Endodermal cell (in vitro differentiated cells): Measurements from ENCODE around the gene CUL7. TPM values are rescaled to one million over a fixed set of nuclear protein-coding genes. Genes with fewer than 3 reads are reported as not detected.
A peak's percentile ranks its signal among the peaks of the same experiment; 100 is the strongest.

ENCODE experiments used
- DNase-seq: peaks from one replicate; pipeline ENCODE4 v3.0.0-alpha.2; 2017
- H3K27ac ChIP-seq: 2 replicates; pipeline ENCODE4 v1.5.1; 2013; ENCODE audit warnings: mild to moderate bottlenecking, low read depth, low read length, moderate library complexity
- H3K27me3 ChIP-seq: 2 replicates; pipeline ENCODE4 v1.6.1; 2013; ENCODE audit warnings: mild to moderate bottlenecking, low read length, moderate library complexity; ENCODE audit not compliant: insufficient read depth, control insufficient read depth, poor library complexity, severe bottlenecking
- H3K36me3 ChIP-seq: 2 replicates; pipeline ENCODE4 v1.7.0; 2013; ENCODE audit warnings: mild to moderate bottlenecking, low read length, moderate library complexity; ENCODE audit not compliant: control insufficient read depth, insufficient read depth
- H3K4me1 ChIP-seq: one replicate; pipeline ENCODE4 v1.7.0; 2013; ENCODE audit warnings: low read length; ENCODE audit not compliant: control insufficient read depth, insufficient read depth
- H3K4me3 ChIP-seq: 2 replicates; pipeline ENCODE4 v1.5.1; 2013; ENCODE audit warnings: mild to moderate bottlenecking, low read length, moderate library complexity
- H3K9ac ChIP-seq: 2 replicates; pipeline ENCODE4 v1.6.1; 2013; ENCODE audit warnings: mild to moderate bottlenecking, low read length, moderate library complexity; ENCODE audit not compliant: poor library complexity, severe bottlenecking; ENCODE audit errors: extremely low read depth
- H3K9me3 ChIP-seq: 2 replicates; pipeline ENCODE4 v1.6.1; 2013; ENCODE audit warnings: mild to moderate bottlenecking, low read length, moderate library complexity; ENCODE audit not compliant: control insufficient read depth
- H3K27ac Mint-ChIP-seq: 2 replicates; pipeline ENCODE4 v1.8.0; 2020; ENCODE audit warnings: mixed read lengths
- H3K27me3 Mint-ChIP-seq: 2 replicates; pipeline ENCODE4 v1.8.0; 2021; ENCODE audit warnings: mild to moderate bottlenecking, mixed read lengths; ENCODE audit not compliant: insufficient read depth
- H3K36me3 Mint-ChIP-seq: 2 replicates; pipeline ENCODE4 v1.8.0; 2020; ENCODE audit warnings: low read depth, mixed read lengths
- H3K4me1 Mint-ChIP-seq: 2 replicates; pipeline ENCODE4 v1.8.0; 2020; ENCODE audit warnings: mixed read lengths
- H3K4me3 Mint-ChIP-seq: 2 replicates; pipeline ENCODE4 v1.8.0; 2020; ENCODE audit warnings: mild to moderate bottlenecking, moderate library complexity, mixed read lengths
- H3K9me3 Mint-ChIP-seq: 2 replicates; pipeline ENCODE4 v1.8.0; 2020; ENCODE audit warnings: mild to moderate bottlenecking, mixed read lengths
- CTCF ChIP-seq: fragments of 200-600 bp; sonication (generic); conservative IDR thresholded peaks from 2 replicates; pipeline ENCODE4 v1.5.0; 2021; ENCODE audit warnings: antibody characterized with exemption, mild to moderate bottlenecking
- WGBS, 2 experiments: methylation state at CpG; one replicate each; pipeline versions ENCODE4 v1.1.5 to v1.1.7; 2013; ENCODE audit warnings: missing lambda C conversion rate in 2 of 2, mixed read lengths in 1 of 2; ENCODE audit not compliant: insufficient coverage in 1 of 2, insufficient read length in 1 of 2; 5-methylcytosine and 5-hydroxymethylcytosine counted together
- total RNA-seq, 2 donors: library from RNA; stranded (reverse); fragmentation: NEBNext Ultra II Directional in 1 of 2; extraction: Animal tissue kit (Norgen Biotek cat#: 25700) in 1 of 2; gene quantifications; 2 replicates in 1 of 2; 3 replicates in 1 of 2; pipeline ENCODE4 v1.2.1, GENCODE V29; 2021

CUL7 gene
- total RNA-seq, 2 donors from 2014 or later = 39.0 to 51.7 TPM

- Histone ChIP-seq H3K4me1 (no peaks in the 10 kb centered on the region), H3K36me3 (peaks cover 79% of the 10 kb centered on the region), H3K4me3 (no peak overlapping the region), H3K9me3 (no peaks in the 10 kb centered on the region), H3K27ac (no peak overlapping the region), H3K27me3 (no peaks in the 10 kb centered on the region), H3K9ac (no peak overlapping the region)
- Mint-ChIP-seq H3K9me3 (no peaks in the 10 kb centered on the region), H3K27me3 (no peaks in the 10 kb centered on the region), H3K4me1 (no peaks in the 10 kb centered on the region), H3K27ac (no peak overlapping the region), H3K36me3 (peaks cover 82% of the 10 kb centered on the region), H3K4me3 (no peak overlapping the region)
- no peak for DNase-seq
- TF ChIP-seq CTCF = no peak
- 95 to 97% methylated on average over 9 of the region's 9 CpGs for WGBS, 2 experiments
Measured at GRCh38 chr6:43029120-43029519, 24.5 kb downstream of the CUL7 start.

- Mint-ChIP-seq H3K36me3 (peaks cover 64% of the 10 kb centered on the region), H3K4me3 (no peak overlapping the region), H3K9me3 (no peaks in the 10 kb centered on the region), H3K4me1 (no peaks in the 10 kb centered on the region), H3K27ac (no peak overlapping the region), H3K27me3 (no peaks in the 10 kb centered on the region)
- Histone ChIP-seq H3K27ac (no peak overlapping the region), H3K4me3 (no peak overlapping the region), H3K36me3 (peaks cover 68% of the 10 kb centered on the region), H3K9ac (no peak overlapping the region), H3K27me3 (no peaks in the 10 kb centered on the region), H3K4me1 (peaks cover under 1% of the 10 kb centered on the region), H3K9me3 (no peaks in the 10 kb centered on the region)
- no peak for TF ChIP-seq CTCF
- DNase-seq = no peak
- 86 to 96% methylated on average over 4 to 5 of the region's 5 CpGs for WGBS, 2 experiments
Measured at GRCh38 chr6:43026365-43026764, 27.3 kb downstream of the CUL7 start.

GRCh38 chr6:43024436-43024835, 29.2 kb downstream of the CUL7 start:
- Histone ChIP-seq H3K36me3 (peaks cover 72% of the 10 kb centered on the region), H3K27me3 (no peaks in the 10 kb centered on the region), H3K9me3 (no peaks in the 10 kb centered on the region), H3K4me3 (no peak overlapping the region), H3K4me1 (peaks cover 8% of the 10 kb centered on the region), H3K27ac (no peak overlapping the region), H3K9ac (no peak overlapping the region)
- H3K27me3 Mint-ChIP-seq = no peaks in the 10 kb centered on the region
- peak overlapping the region; percentile 5 for H3K27ac Mint-ChIP-seq
- peaks cover 51% of the 10 kb centered on the region for H3K36me3 Mint-ChIP-seq
- H3K4me3 Mint-ChIP-seq = peak overlapping the region; percentile 1
- H3K9me3 Mint-ChIP-seq = no peaks in the 10 kb centered on the region
- DNase-seq = no peak
- peaks cover 9% of the 10 kb centered on the region for H3K4me1 Mint-ChIP-seq
- 88 to 97% methylated on average over 2 of the region's 2 CpGs for WGBS, 2 experiments
- TF ChIP-seq CTCF = no peak
